ENCODE results near the gene ABHD6. TPM values are rescaled to one million over a fixed set of nuclear protein-coding genes. Genes with fewer than 3 reads are reported as not detected.
A peak's percentile ranks its signal among the peaks of the same experiment; 100 is the strongest.

The ABHD6 gene
- total RNA-seq, 2 donors from 2014 or later, result 7.5 to 8.6 TPM

DNA sequence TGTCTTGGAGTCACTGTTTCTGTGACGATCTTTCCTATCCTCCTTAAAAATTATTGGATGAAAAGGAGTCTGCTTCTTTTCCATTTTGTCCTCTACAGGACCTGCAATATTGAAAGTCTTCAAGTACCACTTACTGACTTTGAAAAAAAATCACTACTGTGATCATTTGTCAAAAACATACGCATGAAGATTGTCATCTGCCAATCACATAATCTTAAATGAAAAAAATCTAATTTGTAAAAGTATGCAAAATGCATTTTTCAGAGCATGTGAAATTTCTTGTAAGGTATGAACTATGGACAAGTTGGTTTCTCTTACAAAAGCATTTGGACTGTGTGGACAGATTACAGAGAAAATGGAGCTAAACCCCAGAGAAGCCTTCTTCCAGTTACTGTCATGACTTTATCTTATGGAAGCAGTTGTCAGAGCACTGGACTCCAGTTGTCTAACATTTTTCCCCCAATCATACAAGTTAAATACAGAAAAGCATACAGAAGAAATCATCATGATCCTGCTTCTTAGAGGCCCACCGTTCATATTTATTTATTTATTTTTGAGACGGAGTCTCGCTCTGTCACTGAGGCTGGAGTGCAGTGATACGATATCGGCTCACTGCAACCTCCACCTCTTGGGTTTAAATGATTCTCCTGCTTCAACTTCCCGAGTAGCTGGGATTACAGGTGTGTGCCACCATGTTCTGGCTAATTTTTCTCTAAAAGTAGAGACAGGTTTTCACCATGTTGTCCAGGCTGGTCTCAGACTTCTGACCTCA, 91.7 kb downstream of the ABHD6 start:
- H3K27me3 Mint-ChIP-seq (ENCODE audit: insufficient read depth), result peaks cover 32% of the 10 kb centered on the region
- no peaks in the 10 kb centered on the region for H3K4me1 ChIP-seq (ENCODE audit: control insufficient read depth, insufficient read depth, low read length)
- no peaks in the 10 kb centered on the region for H3K9me3 Mint-ChIP-seq
- no peaks in the 10 kb centered on the region for H3K9me3 ChIP-seq (ENCODE audit: control insufficient read depth, low read length)
- H3K4me3 ChIP-seq (ENCODE audit: low read length), result no peak overlapping the region
- no peak overlapping the region for H3K9ac ChIP-seq (ENCODE audit: extremely low read depth, low read length, poor library complexity, severe bottlenecking)
- H3K27me3 ChIP-seq (ENCODE audit: control insufficient read depth, insufficient read depth, low read length, poor library complexity, severe bottlenecking), result peaks cover 24% of the 10 kb centered on the region
- no peak overlapping the region for H3K4me3 Mint-ChIP-seq
- TF ChIP-seq, protein P1, sequence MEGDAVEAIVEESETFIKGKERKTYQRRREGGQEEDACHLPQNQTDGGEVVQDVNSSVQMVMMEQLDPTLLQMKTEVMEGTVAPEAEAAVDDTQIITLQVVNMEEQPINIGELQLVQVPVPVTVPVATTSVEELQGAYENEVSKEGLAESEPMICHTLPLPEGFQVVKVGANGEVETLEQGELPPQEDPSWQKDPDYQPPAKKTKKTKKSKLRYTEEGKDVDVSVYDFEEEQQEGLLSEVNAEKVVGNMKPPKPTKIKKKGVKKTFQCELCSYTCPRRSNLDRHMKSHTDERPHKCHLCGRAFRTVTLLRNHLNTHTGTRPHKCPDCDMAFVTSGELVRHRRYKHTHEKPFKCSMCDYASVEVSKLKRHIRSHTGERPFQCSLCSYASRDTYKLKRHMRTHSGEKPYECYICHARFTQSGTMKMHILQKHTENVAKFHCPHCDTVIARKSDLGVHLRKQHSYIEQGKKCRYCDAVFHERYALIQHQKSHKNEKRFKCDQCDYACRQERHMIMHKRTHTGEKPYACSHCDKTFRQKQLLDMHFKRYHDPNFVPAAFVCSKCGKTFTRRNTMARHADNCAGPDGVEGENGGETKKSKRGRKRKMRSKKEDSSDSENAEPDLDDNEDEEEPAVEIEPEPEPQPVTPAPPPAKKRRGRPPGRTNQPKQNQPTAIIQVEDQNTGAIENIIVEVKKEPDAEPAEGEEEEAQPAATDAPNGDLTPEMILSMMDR (conservative IDR thresholded peaks at IDR 0.05), result no peak
- H3K27ac ChIP-seq (ENCODE audit: low read depth, low read length), result no peak overlapping the region
- no peaks in the 10 kb centered on the region for H3K36me3 ChIP-seq (ENCODE audit: control insufficient read depth, insufficient read depth, low read length)
- no peak for DNase-seq
- H3K36me3 Mint-ChIP-seq (ENCODE audit: low read depth), result no peaks in the 10 kb centered on the region
- H3K27ac Mint-ChIP-seq, result no peak overlapping the region
- H3K4me1 Mint-ChIP-seq, result peaks cover 13% of the 10 kb centered on the region
- WGBS, 2 experiments (ENCODE audit: insufficient coverage in 1 of 2, insufficient read length in 1 of 2), result 93 to 94% methylated on average over 7 to 8 of the region's 8 CpGs

- peaks cover 32% of the 10 kb centered on the region for H3K27me3 Mint-ChIP-seq (ENCODE audit: insufficient read depth)
- no peaks in the 10 kb centered on the region for H3K36me3 Mint-ChIP-seq (ENCODE audit: low read depth)
- H3K27ac Mint-ChIP-seq, result no peak overlapping the region
- H3K4me3 ChIP-seq (ENCODE audit: low read length), result no peak overlapping the region
- no peaks in the 10 kb centered on the region for H3K36me3 ChIP-seq (ENCODE audit: control insufficient read depth, insufficient read depth, low read length)
- no peak overlapping the region for H3K27ac ChIP-seq (ENCODE audit: low read depth, low read length)
- 96 to 100% methylated on average over 2 to 4 of the region's 5 CpGs for WGBS, 2 experiments (ENCODE audit: insufficient coverage in 1 of 2, insufficient read length in 1 of 2)
- H3K4me1 ChIP-seq (ENCODE audit: control insufficient read depth, insufficient read depth, low read length), result no peaks in the 10 kb centered on the region
- no peak overlapping the region for H3K9ac ChIP-seq (ENCODE audit: extremely low read depth, low read length, poor library complexity, severe bottlenecking)
- no peaks in the 10 kb centered on the region for H3K9me3 ChIP-seq (ENCODE audit: control insufficient read depth, low read length)
- peaks cover 24% of the 10 kb centered on the region for H3K27me3 ChIP-seq (ENCODE audit: control insufficient read depth, insufficient read depth, low read length, poor library complexity, severe bottlenecking)
- TF ChIP-seq, protein P1 (conservative IDR thresholded peaks at IDR 0.05), result no peak
- no peak for DNase-seq
- H3K4me3 Mint-ChIP-seq, result no peak overlapping the region
- H3K4me1 Mint-ChIP-seq, result peaks cover 16% of the 10 kb centered on the region
- no peaks in the 10 kb centered on the region for H3K9me3 Mint-ChIP-seq
Measured at GRCh38 chr3:58329922-58330413, 92.4 kb downstream of the ABHD6 start.

DNA sequence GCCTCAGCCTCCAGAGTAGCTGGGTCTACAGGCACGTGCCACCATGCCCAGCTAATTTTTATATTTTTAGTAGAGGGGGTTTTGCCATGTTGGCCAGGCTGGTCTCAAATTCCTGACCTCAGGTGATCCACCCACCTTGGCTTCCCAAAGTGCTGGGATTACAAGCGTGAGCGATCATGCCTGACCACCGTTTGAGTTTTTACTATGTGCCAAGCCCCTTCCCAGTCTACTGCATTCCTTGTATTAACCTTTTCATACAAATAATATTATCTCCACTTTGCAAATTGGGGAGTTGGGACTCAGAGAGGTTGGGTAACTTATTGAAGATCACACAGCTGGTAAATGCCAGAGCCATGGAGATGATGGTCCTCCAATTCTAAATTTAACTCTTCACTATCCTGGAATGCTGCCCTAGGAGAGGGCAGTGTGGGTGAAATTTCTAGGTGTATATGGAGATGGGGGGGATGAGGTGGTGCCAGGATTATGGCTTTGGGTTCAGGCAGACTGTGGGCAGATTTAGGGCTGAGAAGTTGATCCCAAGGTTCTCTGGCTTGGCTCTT, 94.1 kb downstream of the ABHD6 start:
- 96 to 100% methylated on average over 1 to 4 of the region's 4 CpGs for WGBS, 2 experiments (ENCODE audit: insufficient coverage in 1 of 2, insufficient read length in 1 of 2)
- TF ChIP-seq, protein P1 (conservative IDR thresholded peaks at IDR 0.05), result no peak
- H3K4me1 Mint-ChIP-seq, result peaks cover 23% of the 10 kb centered on the region
- H3K27me3 Mint-ChIP-seq (ENCODE audit: insufficient read depth), result peaks cover 32% of the 10 kb centered on the region
- Histone ChIP-seq H3K9me3 (ENCODE audit: control insufficient read depth, low read length) (no peaks in the 10 kb centered on the region), H3K9ac (ENCODE audit: extremely low read depth, low read length, poor library complexity, severe bottlenecking) (no peak overlapping the region), H3K4me1 (ENCODE audit: control insufficient read depth, insufficient read depth, low read length) (no peaks in the 10 kb centered on the region), H3K4me3 (ENCODE audit: low read length) (no peak overlapping the region), H3K27ac (ENCODE audit: low read depth, low read length) (no peak overlapping the region), H3K36me3 (ENCODE audit: control insufficient read depth, insufficient read depth, low read length) (no peaks in the 10 kb centered on the region), H3K27me3 (ENCODE audit: control insufficient read depth, insufficient read depth, low read length, poor library complexity, severe bottlenecking) (peaks cover 24% of the 10 kb centered on the region)
- no peaks in the 10 kb centered on the region for H3K36me3 Mint-ChIP-seq (ENCODE audit: low read depth)
- H3K4me3 Mint-ChIP-seq, result peak overlapping the region; percentile 82
- H3K9me3 Mint-ChIP-seq, result no peaks in the 10 kb centered on the region
- no peak overlapping the region for H3K27ac Mint-ChIP-seq
- no peak for DNase-seq

Data from endodermal cell (in vitro differentiated cells).